ENCODE data around the gene AADACL3.
"Not testable (repeated sequence)": the region's sequence is repeated elsewhere in the genome, so short reads cannot be mapped to it uniquely, and the experiment has no call there.

GRCh38 chr1:12731084-12731483 lies 15.2 kb downstream of the AADACL3 start:
- not testable (repeated sequence) for TF ChIP-seq POLR2A (IDR thresholded peaks at IDR 0.05; ENCODE audit: low read length); GATA1 (IDR thresholded peaks at IDR 0.05; ENCODE audit: low read depth, low read length)
